Measurements from ENCODE around the gene OSBPL3.

The OSBPL3 gene

DNA sequence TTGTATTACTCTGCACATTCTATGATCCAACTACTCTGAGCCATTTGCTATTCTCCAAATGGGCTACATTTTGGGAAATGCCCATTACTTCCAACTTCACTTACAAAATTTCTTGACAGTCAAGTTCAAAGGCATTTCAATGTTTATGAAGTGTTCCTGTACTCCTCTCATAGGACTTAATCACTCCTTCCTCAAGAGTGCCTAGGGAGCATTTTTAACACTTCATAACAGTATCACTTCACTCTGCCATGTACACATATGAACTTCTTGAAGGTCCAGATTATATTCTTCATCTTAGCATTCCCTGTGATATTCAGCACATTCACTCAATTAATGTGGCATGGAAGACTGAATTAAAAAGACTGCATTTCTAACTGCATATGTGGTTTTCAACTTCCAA, 21.6 kb downstream of the OSBPL3 start:
- Histone ChIP-seq H3K9me3 (ENCODE audit: control insufficient read depth, insufficient read depth, low read length) (no peaks in the 10 kb centered on the region), H3K4me1 (ENCODE audit: insufficient read depth, low read length) (0 out of 2 replicates have a peak, but pooled peaks cover 5% of the 10 kb centered on the region), H3K9ac (ENCODE audit: low read depth, low read length) (no peak overlapping the region), H3K36me3 (ENCODE audit: insufficient read depth, low read length) (no peaks in the 10 kb centered on the region)

DNA sequence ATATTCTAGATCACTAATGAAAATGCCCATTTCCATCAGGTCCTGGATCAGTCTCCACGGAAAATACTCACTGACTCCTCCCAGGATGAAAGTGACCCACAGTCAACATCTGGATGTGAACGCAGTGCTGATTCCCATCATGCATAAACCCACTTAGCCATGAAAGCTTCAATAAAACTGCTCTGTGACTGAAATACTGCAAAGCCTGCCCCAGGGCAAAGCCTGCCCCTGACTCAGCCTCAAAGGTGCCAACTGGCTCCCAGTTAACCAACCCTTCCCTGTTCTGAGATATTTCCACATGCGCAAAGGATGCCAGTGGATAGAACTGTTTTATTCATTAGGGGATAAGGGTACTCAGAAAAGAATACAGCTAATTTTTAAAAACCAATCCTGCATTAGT, 24.0 kb downstream of the OSBPL3 start:
- H3K9me3 ChIP-seq (ENCODE audit: control insufficient read depth, insufficient read depth, low read length), result no peaks in the 10 kb centered on the region
- H3K9ac ChIP-seq (ENCODE audit: low read depth, low read length), result no peak overlapping the region
- 0 out of 2 replicates have a peak, but pooled peaks cover 5% of the 10 kb centered on the region for H3K4me1 ChIP-seq (ENCODE audit: insufficient read depth, low read length)
- H3K36me3 ChIP-seq (ENCODE audit: insufficient read depth, low read length), result no peaks in the 10 kb centered on the region

DNA sequence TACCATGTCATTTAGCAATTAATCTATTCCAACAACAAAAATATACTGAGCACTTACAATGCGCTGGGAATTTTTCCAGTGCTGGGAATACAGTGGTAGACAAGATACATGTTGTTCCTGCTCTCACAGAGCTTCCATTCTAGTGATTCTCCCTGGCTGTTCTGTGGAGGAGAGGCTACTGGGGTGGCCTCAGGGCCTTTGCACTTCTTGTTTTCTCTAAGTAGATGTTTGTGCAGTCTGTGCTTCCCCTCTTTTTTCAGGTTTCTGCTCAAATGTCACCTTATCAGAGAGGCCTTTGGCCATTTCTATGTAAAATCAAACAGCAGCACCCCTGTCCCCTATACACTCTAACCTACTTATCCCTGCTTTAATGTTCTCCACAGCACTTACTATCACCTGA, 24.7 kb downstream of the OSBPL3 start:
- Histone ChIP-seq H3K4me1 (ENCODE audit: insufficient read depth, low read length) (0 out of 2 replicates have a peak, but pooled peaks cover 5% of the 10 kb centered on the region), H3K9me3 (ENCODE audit: control insufficient read depth, insufficient read depth, low read length) (no peaks in the 10 kb centered on the region), H3K36me3 (ENCODE audit: insufficient read depth, low read length) (no peaks in the 10 kb centered on the region), H3K9ac (ENCODE audit: low read depth, low read length) (no peak overlapping the region)

DNA sequence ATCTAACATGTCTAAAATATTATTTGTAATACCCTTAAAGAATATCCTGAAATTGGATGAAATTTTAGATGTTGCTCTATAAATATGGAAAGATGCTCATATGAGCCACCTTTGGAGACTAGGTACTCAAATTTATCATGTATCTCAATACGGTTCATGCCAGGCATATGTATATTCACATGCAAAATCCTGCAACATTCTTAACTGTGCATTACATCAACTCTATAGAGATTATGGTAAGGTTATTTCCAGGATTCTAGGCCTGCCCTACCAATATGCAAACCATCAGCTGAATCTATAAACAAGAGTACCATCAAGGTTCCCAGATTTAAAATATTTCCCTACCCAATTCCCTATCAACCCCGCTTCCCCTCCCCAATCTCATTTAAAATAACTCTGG, 27.5 kb downstream of the OSBPL3 start:
- H3K4me1 ChIP-seq (ENCODE audit: insufficient read depth, low read length), result no peaks in the 10 kb centered on the region
- no peaks in the 10 kb centered on the region for H3K36me3 ChIP-seq (ENCODE audit: insufficient read depth, low read length)
- H3K9ac ChIP-seq (ENCODE audit: low read depth, low read length), result no peak overlapping the region
- H3K9me3 ChIP-seq (ENCODE audit: control insufficient read depth, insufficient read depth, low read length), result no peaks in the 10 kb centered on the region

DNA sequence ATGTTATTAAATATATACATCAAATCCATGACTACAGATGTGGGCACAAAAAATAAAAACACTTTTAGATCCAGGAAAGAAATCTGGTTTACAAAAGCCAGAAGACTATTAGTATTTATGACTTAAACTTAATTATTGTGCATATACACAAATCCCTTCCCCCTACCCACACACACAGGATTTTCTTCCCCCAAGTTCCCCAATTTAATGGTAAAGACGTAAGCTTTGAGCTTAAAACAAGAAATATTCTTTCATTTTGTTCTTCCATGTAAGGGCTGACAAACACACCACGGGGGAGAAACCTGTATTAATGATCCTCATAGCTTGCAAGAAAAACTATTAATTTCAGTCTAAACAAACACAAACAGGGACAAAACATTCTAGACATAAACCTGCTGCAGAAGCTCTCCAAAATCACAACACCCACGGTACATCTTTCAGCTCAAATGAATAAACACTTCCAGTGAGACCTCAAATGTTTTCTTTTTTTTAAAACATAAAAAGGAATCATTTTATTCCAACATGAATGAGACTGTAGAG, 28.5 kb downstream of the OSBPL3 start:
- Histone ChIP-seq H3K9ac (ENCODE audit: low read depth, low read length) (no peak overlapping the region), H3K9me3 (ENCODE audit: control insufficient read depth, insufficient read depth, low read length) (no peaks in the 10 kb centered on the region), H3K4me1 (ENCODE audit: insufficient read depth, low read length) (no peaks in the 10 kb centered on the region), H3K36me3 (ENCODE audit: insufficient read depth, low read length) (no peaks in the 10 kb centered on the region)

DNA sequence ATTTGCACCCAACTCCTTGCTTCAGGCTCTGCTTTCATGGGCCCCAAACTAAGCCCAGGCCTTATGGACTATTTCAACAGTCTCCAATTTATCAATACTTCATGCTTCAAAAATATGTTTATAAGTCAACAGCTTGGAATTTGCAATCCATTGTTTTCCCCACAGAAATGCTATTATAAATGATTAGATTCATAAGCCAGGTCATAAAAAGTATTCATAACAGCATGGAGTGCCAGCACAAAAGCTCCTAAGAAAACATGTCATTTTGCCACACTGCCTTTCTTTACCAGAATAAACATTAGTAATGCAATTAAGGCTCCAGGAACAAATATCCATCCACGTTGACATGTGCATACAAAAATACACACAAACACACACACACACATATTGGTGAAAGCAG, 30.1 kb downstream of the OSBPL3 start:
- Histone ChIP-seq H3K4me1 (ENCODE audit: insufficient read depth, low read length) (no peaks in the 10 kb centered on the region), H3K9ac (ENCODE audit: low read depth, low read length) (no peak overlapping the region), H3K9me3 (ENCODE audit: control insufficient read depth, insufficient read depth, low read length) (no peaks in the 10 kb centered on the region), H3K36me3 (ENCODE audit: insufficient read depth, low read length) (no peaks in the 10 kb centered on the region)

DNA sequence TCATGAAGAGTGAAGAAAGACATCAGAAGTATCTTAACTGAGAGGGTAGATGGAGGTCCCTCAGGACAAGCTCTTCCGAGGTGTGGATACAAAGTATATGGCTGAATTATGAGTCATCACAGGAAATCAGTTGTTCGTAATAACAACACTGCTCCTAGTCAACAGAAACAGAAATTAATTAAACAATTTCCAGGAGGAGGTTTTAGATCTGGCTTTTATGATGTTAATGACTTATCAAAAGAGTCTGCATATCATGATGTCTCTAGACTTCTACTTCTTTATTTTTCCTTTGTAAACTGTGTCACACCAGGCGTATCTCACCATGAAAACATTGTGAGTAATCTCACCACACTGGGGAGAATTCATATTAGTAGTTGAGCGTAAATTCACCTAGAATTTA, 31.2 kb downstream of the OSBPL3 start:
- no peak overlapping the region for H3K9ac ChIP-seq (ENCODE audit: low read depth, low read length)
- no peaks in the 10 kb centered on the region for H3K36me3 ChIP-seq (ENCODE audit: insufficient read depth, low read length)
- H3K4me1 ChIP-seq (ENCODE audit: insufficient read depth, low read length), result no peaks in the 10 kb centered on the region
- H3K9me3 ChIP-seq (ENCODE audit: control insufficient read depth, insufficient read depth, low read length), result no peaks in the 10 kb centered on the region

DNA sequence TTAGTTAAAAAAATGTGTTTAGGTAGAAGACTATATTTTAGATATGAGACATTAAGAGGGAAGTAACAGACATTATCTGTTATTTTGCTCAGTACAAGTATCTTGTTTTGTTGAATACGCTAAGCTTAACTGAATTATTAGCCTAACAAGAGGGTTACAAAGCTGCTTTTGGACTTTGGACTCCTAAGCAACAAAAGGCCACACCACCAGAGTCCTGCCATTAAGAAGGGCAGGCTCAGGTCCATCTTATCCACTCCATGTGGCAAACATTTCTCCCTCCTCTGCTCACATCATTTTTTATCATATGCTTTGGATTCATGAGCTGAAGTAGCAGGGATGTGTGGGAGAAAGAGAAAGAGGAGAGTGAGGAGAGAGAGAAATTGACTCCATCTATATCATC, 33.5 kb downstream of the OSBPL3 start:
- no peaks in the 10 kb centered on the region for H3K4me1 ChIP-seq (ENCODE audit: insufficient read depth, low read length)
- no peaks in the 10 kb centered on the region for H3K36me3 ChIP-seq (ENCODE audit: insufficient read depth, low read length)
- no peak overlapping the region for H3K9ac ChIP-seq (ENCODE audit: low read depth, low read length)
- H3K9me3 ChIP-seq (ENCODE audit: control insufficient read depth, insufficient read depth, low read length), result no peaks in the 10 kb centered on the region

DNA sequence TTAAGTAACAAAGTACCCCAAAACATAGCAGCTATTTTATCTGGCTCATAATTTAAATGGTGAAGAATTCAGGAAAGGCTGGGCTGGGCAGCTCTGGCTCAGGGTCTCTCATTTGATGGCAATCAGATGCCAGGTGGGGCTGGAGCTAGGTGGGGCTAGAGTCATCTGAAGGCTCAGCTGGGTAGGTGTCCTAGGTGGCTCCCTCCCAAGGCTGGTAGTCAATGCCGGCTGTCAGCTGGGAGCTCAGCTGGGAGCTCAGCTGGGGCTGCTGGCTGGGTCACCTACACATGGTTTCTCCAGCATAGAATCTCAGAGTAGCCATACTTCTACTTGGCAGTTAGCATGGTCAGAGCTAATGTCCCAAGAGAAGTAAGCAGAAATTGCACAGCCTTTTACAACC, 34.1 kb downstream of the OSBPL3 start:
- H3K9ac ChIP-seq (ENCODE audit: low read depth, low read length), result no peak overlapping the region
- H3K4me1 ChIP-seq (ENCODE audit: insufficient read depth, low read length), result no peaks in the 10 kb centered on the region

DNA sequence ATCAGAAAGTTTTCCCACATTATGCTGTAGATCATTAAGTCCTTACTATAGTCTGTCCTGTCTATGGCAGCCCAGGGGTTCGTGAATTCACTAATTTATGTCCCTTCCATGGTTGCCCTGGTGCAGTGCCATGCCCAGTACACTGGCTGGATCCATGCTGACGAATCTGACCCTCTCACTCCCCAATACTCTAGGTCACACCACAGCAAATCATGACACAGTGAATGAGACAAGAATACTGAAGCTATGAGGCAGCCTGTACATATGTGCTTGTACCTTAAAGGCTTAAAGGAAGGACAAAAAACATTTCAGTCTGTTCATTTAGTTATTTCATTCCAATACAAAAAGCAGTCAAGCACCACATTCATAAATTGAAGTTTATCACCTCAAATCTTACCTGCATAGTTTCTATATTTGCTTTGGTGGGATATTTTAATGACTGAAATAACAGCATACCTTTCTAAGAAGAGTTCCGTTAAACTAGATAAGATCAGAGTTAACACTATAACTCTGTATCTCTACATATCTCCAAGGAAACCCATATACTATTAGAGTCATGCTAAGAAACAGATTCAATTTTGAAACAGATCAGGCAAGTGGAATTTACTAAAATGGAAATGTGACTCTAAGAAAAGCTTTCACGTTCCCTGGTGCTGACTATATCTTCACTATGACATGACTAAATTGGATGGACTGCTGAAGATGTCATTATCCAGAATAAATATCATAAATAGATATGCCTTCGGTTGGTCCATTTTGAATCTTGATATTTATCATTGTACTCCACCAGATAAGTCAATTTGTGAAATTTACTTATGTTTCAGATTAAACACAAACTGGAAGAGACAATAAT, 36.7 kb downstream of the OSBPL3 start:
- H3K4me1 ChIP-seq (ENCODE audit: insufficient read depth, low read length), result no peaks in the 10 kb centered on the region
- no peak overlapping the region for H3K9ac ChIP-seq (ENCODE audit: low read depth, low read length)
- no peaks in the 10 kb centered on the region for H3K36me3 ChIP-seq (ENCODE audit: insufficient read depth, low read length)
- H3K9me3 ChIP-seq (ENCODE audit: control insufficient read depth, insufficient read depth, low read length), result no peaks in the 10 kb centered on the region

More for the DNA sequence above, 34.1 kb downstream of the OSBPL3 start:
- H3K9me3 ChIP-seq (ENCODE audit: control insufficient read depth, insufficient read depth, low read length), result no peaks in the 10 kb centered on the region
- no peaks in the 10 kb centered on the region for H3K36me3 ChIP-seq (ENCODE audit: insufficient read depth, low read length)

DNA sequence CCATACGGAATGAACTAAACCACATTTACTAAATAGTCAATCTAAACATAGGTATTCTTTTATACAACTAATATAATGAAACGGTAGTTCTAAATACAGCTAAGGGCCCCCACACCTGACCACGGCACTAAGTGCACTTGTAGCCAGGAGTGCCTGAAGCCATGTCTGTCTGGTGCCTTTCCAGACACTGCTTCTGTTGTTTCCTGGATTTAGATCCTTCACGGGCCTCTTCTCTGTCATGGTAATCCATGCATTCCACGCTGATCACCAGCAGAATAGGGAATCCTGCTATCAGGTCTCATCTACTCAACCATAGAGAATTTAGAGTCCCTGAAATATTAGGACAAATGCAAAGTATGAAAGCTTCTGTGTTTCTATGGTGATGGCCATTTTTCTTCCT, 37.8 kb downstream of the OSBPL3 start:
- no peaks in the 10 kb centered on the region for H3K4me1 ChIP-seq (ENCODE audit: insufficient read depth, low read length)
- H3K9me3 ChIP-seq (ENCODE audit: control insufficient read depth, insufficient read depth, low read length), result no peaks in the 10 kb centered on the region; the same call in 1 of the 2 replicates
- H3K36me3 ChIP-seq (ENCODE audit: insufficient read depth, low read length), result no peaks in the 10 kb centered on the region
- H3K9ac ChIP-seq (ENCODE audit: low read depth, low read length), result no peak overlapping the region

DNA sequence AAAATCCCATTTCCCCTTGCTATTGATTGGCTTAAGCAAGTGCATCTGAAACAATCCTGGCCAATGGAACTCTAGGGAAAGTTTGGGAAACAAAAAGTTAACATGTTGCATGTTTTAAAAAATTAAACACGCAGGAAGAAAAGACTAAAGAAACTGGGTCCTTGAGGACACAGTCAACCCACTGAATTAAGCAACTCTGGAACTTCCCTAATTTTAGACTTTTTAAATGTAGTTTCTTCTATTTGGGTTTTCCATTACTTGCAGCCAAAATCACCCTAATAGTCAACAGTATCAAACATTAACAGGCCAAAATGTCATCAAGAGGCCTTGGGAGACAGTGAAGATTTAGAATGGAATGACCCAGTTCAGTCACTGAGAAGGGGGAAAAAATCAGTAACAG, 40.6 kb downstream of the OSBPL3 start:
- no peaks in the 10 kb centered on the region; the same call in 1 of the 2 replicates for H3K9me3 ChIP-seq (ENCODE audit: control insufficient read depth, insufficient read depth, low read length)
- H3K36me3 ChIP-seq (ENCODE audit: insufficient read depth, low read length), result no peaks in the 10 kb centered on the region
- peaks cover 7% of the 10 kb centered on the region; the same call in 1 of the 2 replicates for H3K4me1 ChIP-seq (ENCODE audit: insufficient read depth, low read length)
- no peak overlapping the region for H3K9ac ChIP-seq (ENCODE audit: low read depth, low read length)

DNA sequence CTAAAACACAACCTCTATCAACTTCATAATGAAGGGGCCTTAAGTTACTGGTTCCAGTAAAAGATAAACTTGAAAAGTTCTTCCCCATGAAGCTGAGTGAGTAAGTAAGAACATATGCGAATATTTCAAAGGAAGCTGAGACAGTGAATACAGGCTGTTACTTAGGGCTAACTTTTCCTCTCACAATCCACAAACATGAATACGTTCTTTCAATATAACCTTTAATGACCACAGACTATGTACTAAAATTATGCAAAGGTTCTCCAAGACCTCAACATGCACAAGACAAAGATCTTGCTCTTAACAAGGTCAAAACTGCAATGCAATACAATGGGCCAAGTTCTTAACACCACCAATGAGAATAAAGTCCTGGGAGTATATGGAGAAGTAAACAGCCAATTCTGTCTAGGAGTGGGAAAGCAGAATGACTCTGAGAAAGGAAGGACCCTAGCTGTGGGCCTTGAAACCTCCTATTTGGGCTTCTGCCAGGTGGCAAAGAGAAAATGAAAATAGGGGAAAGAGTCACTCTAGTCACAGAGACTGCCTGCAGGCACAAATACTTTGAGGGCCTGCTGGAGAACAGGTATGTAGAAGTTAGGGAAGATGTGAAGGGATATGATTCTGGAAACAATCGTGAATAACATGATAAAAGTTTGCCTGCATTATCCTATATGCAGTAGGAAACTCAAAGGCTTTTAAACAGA, 43.7 kb downstream of the OSBPL3 start:
- Histone ChIP-seq H3K36me3 (ENCODE audit: insufficient read depth, low read length) (no peaks in the 10 kb centered on the region), H3K4me1 (ENCODE audit: insufficient read depth, low read length) (peaks cover 17% of the 10 kb centered on the region), H3K9me3 (ENCODE audit: control insufficient read depth, insufficient read depth, low read length) (no peaks in the 10 kb centered on the region; the same call in 1 of the 2 replicates), H3K9ac (ENCODE audit: low read depth, low read length) (no peak overlapping the region)

DNA sequence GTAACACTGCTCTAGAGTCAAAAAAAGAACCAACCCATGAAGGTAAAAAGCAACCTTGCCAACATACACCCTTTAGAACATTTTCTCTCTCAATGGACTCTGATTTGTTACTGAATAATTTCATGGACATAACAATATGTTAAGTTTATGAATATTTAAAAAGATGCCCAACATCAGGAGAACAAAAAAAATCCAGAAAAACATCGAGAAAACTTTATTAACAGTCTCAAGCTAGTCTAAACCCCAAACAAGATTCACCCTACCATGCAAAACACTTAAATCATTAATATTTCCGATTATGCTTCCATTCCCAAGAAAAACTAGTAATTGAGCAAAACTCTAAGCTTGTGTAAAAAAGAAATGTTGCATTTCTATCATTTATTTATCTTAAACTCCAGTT, 46.7 kb downstream of the OSBPL3 start:
- H3K9me3 ChIP-seq (ENCODE audit: control insufficient read depth, insufficient read depth, low read length), result no peaks in the 10 kb centered on the region; the same call in 1 of the 2 replicates
- H3K36me3 ChIP-seq (ENCODE audit: insufficient read depth, low read length), result no peaks in the 10 kb centered on the region
- peaks cover 17% of the 10 kb centered on the region for H3K4me1 ChIP-seq (ENCODE audit: insufficient read depth, low read length)
- H3K9ac ChIP-seq (ENCODE audit: low read depth, low read length), result no peak overlapping the region

DNA sequence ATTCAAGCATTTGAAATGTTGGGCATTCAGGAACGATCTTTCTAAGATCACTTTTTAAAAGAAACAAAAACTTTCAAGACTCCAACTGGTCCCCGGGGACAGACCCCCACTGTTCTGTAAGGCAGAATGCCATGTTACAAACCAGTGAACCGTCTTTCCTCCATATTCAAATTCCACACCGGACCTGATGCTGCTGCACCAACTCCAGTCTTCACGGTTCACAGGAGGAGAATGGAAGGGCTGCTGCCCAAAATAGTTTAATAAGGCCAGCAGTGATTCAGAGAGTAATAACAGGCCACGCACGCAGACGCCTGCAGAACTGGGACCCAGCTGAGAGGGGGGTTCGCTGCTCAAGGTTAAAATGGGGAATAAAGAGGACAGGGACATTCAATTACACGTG, 47.2 kb downstream of the OSBPL3 start:
- Histone ChIP-seq H3K4me1 (ENCODE audit: insufficient read depth, low read length) (peaks cover 17% of the 10 kb centered on the region), H3K9ac (ENCODE audit: low read depth, low read length) (no peak overlapping the region), H3K9me3 (ENCODE audit: control insufficient read depth, insufficient read depth, low read length) (no peaks in the 10 kb centered on the region; the same call in 1 of the 2 replicates), H3K36me3 (ENCODE audit: insufficient read depth, low read length) (no peaks in the 10 kb centered on the region)

Measured in ES-I3 (cell line).